NCI-H748 (cell line): ENCODE measurements around the gene TP53AIP1.

Source experiments
- DNase-seq: peaks from one replicate; lab custom pipeline; 2025; ENCODE audit not compliant: unreplicated experiment; lab: John Stamatoyannopoulos, UW

The TP53AIP1 gene

DNA sequence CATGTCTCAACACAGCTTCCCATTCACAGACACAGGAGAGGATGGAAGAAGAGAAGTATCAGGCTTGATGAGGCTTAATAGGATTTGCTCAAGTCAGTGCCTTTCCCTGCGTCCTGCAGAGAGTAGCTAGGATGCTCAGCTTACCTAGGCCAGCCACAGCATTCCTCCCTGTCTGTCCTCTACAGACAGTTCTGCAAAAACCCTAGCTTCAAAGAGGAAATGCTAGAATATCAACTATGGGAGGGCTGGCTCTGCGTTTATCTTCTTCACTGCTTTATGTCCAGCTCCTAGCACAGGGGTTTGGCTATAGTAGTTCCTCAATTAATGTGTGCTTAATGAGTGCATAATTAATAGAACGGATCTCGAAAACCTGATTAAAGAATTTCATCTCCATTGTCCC is 35.1 kb downstream of the TP53AIP1 start:
- DNase-seq: no peak

DNA sequence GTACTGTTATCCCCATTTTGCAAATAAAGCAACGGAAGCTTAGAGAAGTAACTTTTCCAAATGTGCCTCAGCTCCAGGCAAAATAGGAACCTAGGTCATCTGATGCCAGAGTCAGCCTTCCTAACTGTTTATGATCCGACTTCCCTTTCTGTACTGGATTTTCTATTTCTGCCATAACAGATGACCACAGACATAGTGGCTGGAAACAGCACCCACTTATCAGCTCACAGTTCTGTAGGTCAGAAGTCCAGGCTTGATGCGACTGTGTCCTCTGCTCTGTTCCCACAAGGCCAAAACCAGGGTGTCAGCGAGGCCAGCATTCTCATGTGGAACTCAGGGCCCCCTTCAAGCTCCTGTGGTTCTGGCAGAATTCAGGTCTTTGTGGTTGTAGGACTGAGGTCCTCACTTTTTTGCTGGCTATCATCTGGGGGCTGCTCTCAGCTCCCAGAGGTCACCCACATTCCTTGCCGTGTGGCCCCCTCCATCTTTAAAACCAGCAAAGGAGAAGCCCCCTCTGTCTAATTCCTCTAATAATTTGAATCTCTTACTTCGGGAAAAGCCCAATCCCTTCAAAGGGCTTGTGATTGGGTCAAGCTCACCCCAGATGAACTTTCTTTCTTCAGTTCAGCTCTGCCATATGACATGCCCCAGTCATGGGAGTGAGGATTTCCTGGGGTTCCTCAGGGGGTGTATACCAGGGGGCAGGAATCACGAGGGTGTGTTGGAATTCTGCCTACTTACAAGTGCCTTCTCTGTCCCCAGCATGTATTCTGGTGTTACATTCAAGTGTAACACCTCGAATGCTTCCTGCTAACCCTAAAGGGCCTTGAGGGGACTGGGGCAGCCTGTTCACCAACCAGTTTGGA is 36.3 kb downstream of the TP53AIP1 start:
- DNase-seq: no peak

DNA sequence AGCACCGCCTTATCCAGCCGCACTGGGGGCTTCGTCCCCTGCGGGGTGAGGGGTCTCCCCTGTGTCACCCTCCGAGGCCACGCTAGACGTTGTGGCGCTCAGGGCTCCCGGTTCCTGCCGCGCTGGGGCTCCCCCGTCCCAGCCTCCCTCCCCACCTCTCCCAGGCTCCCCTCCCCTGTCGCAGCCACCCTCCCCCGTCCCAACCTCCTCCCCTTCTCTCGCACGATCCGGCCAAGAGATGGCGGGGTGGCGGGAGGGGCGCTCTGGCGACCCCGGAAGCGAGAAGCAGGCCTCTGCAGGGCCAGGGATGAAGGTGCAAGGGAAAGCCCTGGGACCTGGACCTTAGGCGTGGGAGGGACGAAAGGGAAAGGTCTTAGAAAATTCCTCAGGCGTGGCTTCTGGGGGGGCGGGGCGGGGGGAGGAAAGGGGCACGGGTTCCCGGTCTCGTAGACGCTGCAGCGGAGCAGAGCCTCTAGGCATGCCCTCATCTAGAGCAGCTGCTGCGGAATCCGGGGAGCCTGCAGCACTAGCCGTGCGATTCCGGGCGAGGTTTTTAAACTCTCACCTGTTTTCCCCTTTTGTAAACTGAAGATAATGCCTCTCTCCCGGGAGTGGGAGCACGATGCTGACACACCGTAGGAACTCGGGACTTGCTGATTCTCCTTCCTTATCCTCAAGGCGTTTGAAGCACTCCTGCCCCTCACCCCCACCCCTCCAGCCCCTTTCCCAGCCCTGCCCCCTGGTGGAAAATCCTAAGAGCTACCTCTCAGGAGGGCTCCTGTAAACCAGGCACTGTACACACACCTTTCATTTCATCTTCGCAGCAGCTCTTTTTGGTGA is 37.1 kb downstream of the TP53AIP1 start:
- peak; percentile 72 for DNase-seq

GRCh38 chr11:128904656-128905344 is 37.9 kb downstream of the TP53AIP1 start:
- DNase-seq: peak; percentile 63

DNA sequence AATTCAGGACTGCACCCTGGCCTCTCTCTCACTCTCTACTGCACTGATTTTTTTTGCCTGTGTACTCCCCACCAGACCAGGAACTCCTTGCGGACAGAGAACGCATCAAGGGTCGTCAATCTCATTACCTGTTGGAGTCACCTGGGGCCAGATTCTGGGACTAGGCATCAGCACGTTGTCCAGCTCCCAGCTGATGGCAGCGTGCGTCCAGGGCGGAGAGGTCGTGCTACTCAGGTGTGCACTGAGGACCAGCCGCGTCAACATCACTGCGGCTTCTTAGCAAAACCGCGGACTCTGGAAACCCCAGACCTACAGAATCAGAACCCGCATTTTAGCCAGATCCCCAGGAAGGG is 38.4 kb downstream of the TP53AIP1 start:
- DNase-seq: no peak

GRCh38 chr11:128903248-128904061 is 39.2 kb downstream of the TP53AIP1 start:
- DNase-seq: no peak

- no peak for DNase-seq
Observed at GRCh38 chr11:128902515-128903066, 40.1 kb downstream of the TP53AIP1 start.

- DNase-seq: no peak
Observed at GRCh38 chr11:128901653-128902514, 40.8 kb downstream of the TP53AIP1 start.

DNA sequence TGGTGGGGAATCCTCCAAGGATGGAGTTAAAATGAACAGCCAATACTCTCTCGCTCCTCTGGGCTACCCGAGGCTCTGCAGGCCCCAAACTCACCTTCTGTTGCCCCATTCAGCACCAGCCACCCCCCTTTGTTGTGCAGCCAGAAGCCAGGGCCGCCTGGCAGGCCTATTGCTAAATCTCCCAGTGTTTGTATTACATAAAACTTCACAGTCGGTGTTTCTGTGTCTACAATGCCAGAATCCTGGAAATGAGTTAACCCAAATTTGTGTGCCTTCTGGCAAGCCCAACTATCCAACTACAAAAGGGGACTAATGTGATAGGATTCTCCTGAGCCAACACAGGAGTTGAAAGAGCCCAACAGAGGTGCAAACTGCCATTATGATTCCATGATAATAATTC is 42.2 kb downstream of the TP53AIP1 start:
- DNase-seq: no peak

DNA sequence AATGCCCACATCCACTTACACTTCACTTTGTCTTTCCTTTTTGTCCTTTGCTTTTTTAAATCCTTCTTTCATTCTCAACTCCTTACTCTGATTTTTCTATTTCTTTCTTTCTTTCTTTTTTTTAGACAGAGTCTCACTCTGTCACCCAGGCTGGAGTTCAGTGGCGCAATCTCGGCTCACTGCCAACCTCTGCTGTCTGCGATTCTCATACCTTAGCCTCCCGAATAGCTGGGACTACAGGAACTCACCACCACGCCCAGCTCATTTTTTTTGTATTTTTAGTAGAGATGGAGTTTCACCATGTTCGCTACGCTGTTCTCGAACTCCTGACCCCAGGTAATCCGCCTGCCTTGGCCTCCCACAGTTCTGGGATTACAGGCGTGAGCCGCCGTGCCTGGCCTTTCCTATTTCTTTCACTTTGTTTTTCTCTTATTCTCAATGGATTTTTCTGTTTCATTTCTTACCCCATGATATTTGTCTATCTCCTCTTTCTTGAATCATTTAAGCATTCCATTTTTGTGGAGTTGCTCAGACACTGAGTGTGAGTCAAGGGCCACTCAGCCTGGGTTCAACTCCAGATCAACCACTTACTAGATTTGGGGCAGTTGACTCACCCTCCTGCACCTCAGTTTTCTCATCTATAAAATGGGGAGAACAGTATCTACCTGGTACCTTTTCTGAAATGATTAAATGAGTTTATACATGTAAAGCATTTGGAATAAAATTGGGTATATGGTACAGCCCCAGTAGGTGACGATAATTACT is 43.9 kb downstream of the TP53AIP1 start:
- DNase-seq: no peak

GRCh38 chr11:128897826-128898225 is 44.8 kb downstream of the TP53AIP1 start:
- no peak for DNase-seq

DNA sequence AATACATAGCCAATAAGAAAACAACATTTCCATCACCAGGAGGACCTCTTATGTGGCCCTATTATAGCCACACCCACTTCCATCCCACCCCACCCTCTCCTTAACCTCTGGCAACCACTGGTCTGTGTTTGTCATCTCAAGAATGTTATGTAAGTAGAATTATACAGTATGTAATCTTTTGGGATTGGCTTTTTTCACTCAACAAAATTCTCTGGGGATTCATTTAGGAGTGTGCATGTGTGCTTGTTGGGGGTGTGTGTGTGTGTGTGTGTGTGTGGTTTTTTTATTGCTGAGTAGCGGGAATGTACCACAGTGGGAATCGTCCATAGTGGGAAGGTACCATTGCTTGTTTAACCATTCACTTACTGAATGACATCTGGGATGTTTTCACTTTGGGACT is 46.3 kb downstream of the TP53AIP1 start:
- DNase-seq: peak; percentile 4

- no peak for DNase-seq
Observed at GRCh38 chr11:128895526-128895925, 47.1 kb downstream of the TP53AIP1 start.

- no peak for DNase-seq
Observed at GRCh38 chr11:128894685-128895084, 48.0 kb downstream of the TP53AIP1 start.

DNA sequence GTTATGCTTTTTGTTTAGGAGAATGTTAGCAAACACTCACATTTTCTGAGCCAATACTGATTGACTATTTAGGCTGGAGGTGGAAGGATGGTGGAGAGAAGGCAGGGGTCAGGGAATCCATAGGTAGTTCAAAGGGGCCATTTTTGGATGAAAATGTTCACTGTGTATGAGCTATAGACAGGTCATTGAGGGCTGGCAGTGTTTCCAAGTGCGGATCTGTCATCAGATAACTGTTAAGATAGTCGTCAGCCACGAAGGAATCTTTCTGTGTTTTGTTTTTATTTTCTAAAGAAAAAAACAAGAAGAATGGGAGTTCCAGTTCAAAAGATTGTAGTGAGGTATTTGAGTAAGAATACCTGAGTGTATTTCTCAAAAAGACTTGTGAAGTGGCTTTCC is 48.4 kb downstream of the TP53AIP1 start:
- DNase-seq: no peak

- DNase-seq: no peak
Observed at GRCh38 chr11:128893578-128894285, 48.9 kb downstream of the TP53AIP1 start.

DNA sequence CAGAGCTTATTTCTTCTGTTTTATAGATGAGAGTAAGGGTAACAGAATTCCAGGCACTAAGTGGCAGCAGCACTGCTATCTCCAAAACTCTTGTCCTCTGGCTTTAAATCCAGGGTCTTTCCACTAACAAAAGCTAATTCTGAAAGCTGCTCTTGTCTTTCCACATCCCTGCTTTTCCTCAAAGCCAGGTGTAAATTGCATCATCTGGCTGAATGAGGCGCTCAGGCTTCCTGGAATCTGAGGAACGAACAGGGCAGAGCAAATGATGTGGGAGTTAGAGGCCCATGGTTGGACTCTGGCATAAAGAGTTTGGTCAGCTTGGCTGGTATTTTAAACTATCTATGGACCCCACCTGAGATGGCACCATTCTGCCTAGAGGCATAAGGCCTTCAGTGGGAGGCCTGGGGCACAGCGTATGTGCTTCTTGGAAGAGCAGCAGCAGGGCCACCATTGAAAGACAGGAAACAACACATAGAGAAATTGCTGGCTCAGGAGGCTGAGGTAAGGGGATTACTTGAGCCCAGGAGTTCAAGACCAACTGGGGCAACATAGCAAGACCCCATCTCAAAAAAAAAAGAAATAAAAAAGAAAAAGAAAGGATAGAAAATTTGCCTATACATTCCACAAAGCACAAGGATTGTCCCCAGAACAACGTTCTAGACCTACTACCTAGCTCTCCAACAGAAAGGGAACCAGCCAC is 49.7 kb downstream of the TP53AIP1 start:
- DNase-seq: no peak
